GM12878 (cell line): ENCODE results near the gene ZFYVE19. TPM values are rescaled to one million over a fixed set of nuclear protein-coding genes. Genes with fewer than 3 reads are reported as not detected.

ENCODE experiments used
- CREB1 ChIP-seq: IDR thresholded peaks from 2 replicates; pipeline ENCODE4 v1.6.1; 2012; ENCODE audit warnings: low read depth, mild to moderate bottlenecking, inconsistent platforms
- NFIC ChIP-seq: IDR thresholded peaks from 2 replicates; pipeline ENCODE4 v1.6.1; 2012; ENCODE audit warnings: low read depth, mild to moderate bottlenecking, inconsistent platforms, low read length, moderate library complexity
- SPI1 ChIP-seq: IDR thresholded peaks from 2 replicates; pipeline ENCODE4 v1.6.1; 2011; ENCODE audit warnings: low read depth, mild to moderate bottlenecking, low read length, moderate library complexity, borderline replicate concordance; ENCODE audit not compliant: insufficient read depth
- polyA plus RNA-seq, 11 experiments: library from polyadenylated mRNA; depleted of rRNA in 4 of 11; unstranded in 6 of 11; stranded (reverse) in 5 of 11; fragments of >200 nt; fragmentation: Nextera tagmentation in 4 of 11; fragmentation: Illumina TruSeq in 1 of 11; extraction: Ambion mirVana in 4 of 11; extraction: Trizol in 1 of 11; gene quantifications; 1 replicate in 1 of 11; 2 replicates in 10 of 11; pipeline versions ENCODE4 v1.2.1 to v1.2.3, GENCODE V29; 2011 to 2016; ENCODE audit warnings: inconsistent platforms in 2 of 11, missing spikeins in 2 of 11, low read depth in 1 of 11
- total RNA-seq, 4 experiments: library from RNA; depleted of rRNA in 3 of 4; stranded (reverse); fragments of >200 nt in 3 of 4; fragmentation: Illumina TruSeq in 1 of 4; extraction: Trizol in 1 of 4; gene quantifications; 2 replicates each; pipeline versions ENCODE4 v1.2.1 to v1.2.3, GENCODE V29; 2013 to 2021
- TF ChIP-seq, protein P1 (sequence below): fragments of 450-650 bp; formaldehyde crosslinking; IDR thresholded peaks from 2 replicates; pipeline ENCODE4 v1.4.0; 2022; ENCODE audit warnings: mild to moderate bottlenecking, moderate library complexity
- TF ChIP-seq, protein P2 (sequence below): IDR thresholded peaks from 2 replicates; pipeline ENCODE4 v1.6.1; 2012; ENCODE audit warnings: mild to moderate bottlenecking, low read depth, low read length
- TF ChIP-seq, protein P3 (sequence below): fragments of 450-650 bp; IDR thresholded peaks from 2 replicates; pipeline ENCODE4 v1.6.1; 2014; ENCODE audit warnings: mild to moderate bottlenecking
- TF ChIP-seq, protein P4 (sequence below): fragments of 450-650 bp; IDR thresholded peaks from 2 replicates; pipeline ENCODE4 v1.6.1; 2017; ENCODE audit warnings: mild to moderate bottlenecking, moderate library complexity

The ZFYVE19 gene
- total and polyA plus RNA-seq, 10 of the 15 experiments (the other 5 are each of a cell fraction or from before 2014, with no cell fraction given), result 1.7 to 36.3 (median 17.0) TPM

DNA sequence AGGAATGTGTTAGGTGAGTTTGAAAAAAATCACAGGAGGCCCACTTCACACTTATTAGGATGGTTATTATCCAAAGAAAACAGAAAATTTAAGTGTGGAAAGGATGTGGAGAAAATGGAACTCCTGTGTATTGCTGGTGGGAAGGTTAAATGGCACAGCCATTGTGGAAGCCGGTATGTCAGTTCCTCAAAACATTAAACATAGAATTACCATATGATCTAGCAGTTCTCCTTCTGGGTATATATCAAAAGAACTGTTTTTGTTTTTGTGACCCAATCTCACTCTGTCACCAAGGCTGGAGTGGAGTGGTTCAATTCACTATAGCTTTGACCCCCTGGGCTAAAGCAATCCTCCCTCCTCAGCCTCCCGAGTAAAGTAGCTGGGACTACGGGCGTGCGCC is 10.4 kb upstream of the ZFYVE19 start (continued):
- TF ChIP-seq, protein P1, sequence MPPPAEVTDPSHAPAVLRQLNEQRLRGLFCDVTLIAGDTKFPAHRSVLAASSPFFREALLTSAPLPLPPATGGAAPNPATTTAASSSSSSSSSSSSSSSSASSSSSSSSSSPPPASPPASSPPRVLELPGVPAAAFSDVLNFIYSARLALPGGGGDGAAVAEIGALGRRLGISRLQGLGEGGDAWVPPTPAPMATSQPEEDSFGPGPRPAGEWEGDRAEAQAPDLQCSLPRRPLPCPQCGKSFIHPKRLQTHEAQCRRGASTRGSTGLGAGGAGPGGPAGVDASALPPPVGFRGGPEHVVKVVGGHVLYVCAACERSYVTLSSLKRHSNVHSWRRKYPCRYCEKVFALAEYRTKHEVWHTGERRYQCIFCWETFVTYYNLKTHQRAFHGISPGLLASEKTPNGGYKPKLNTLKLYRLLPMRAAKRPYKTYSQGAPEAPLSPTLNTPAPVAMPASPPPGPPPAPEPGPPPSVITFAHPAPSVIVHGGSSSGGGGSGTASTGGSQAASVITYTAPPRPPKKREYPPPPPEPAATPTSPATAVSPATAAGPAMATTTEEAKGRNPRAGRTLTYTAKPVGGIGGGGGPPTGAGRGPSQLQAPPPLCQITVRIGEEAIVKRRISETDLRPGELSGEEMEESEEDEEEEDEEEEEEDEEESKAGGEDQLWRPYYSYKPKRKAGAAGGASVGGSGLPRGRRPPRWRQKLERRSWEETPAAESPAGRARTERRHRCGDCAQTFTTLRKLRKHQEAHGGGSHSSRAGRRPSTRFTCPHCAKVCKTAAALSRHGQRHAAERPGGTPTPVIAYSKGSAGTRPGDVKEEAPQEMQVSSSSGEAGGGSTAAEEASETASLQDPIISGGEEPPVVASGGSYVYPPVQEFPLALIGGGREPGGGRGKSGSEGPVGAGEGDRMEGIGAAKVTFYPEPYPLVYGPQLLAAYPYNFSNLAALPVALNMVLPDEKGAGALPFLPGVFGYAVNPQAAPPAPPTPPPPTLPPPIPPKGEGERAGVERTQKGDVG (CRISPR knock-in tag), result no peak
- TF ChIP-seq CREB1 (no peak), NFIC (no peak), SPI1 (no peak)
- TF ChIP-seq, protein P2, sequence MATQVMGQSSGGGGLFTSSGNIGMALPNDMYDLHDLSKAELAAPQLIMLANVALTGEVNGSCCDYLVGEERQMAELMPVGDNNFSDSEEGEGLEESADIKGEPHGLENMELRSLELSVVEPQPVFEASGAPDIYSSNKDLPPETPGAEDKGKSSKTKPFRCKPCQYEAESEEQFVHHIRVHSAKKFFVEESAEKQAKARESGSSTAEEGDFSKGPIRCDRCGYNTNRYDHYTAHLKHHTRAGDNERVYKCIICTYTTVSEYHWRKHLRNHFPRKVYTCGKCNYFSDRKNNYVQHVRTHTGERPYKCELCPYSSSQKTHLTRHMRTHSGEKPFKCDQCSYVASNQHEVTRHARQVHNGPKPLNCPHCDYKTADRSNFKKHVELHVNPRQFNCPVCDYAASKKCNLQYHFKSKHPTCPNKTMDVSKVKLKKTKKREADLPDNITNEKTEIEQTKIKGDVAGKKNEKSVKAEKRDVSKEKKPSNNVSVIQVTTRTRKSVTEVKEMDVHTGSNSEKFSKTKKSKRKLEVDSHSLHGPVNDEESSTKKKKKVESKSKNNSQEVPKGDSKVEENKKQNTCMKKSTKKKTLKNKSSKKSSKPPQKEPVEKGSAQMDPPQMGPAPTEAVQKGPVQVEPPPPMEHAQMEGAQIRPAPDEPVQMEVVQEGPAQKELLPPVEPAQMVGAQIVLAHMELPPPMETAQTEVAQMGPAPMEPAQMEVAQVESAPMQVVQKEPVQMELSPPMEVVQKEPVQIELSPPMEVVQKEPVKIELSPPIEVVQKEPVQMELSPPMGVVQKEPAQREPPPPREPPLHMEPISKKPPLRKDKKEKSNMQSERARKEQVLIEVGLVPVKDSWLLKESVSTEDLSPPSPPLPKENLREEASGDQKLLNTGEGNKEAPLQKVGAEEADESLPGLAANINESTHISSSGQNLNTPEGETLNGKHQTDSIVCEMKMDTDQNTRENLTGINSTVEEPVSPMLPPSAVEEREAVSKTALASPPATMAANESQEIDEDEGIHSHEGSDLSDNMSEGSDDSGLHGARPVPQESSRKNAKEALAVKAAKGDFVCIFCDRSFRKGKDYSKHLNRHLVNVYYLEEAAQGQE, result no peak
- TF ChIP-seq, protein P3, sequence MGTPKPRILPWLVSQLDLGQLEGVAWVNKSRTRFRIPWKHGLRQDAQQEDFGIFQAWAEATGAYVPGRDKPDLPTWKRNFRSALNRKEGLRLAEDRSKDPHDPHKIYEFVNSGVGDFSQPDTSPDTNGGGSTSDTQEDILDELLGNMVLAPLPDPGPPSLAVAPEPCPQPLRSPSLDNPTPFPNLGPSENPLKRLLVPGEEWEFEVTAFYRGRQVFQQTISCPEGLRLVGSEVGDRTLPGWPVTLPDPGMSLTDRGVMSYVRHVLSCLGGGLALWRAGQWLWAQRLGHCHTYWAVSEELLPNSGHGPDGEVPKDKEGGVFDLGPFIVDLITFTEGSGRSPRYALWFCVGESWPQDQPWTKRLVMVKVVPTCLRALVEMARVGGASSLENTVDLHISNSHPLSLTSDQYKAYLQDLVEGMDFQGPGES, result no peak
- TF ChIP-seq, protein P4, sequence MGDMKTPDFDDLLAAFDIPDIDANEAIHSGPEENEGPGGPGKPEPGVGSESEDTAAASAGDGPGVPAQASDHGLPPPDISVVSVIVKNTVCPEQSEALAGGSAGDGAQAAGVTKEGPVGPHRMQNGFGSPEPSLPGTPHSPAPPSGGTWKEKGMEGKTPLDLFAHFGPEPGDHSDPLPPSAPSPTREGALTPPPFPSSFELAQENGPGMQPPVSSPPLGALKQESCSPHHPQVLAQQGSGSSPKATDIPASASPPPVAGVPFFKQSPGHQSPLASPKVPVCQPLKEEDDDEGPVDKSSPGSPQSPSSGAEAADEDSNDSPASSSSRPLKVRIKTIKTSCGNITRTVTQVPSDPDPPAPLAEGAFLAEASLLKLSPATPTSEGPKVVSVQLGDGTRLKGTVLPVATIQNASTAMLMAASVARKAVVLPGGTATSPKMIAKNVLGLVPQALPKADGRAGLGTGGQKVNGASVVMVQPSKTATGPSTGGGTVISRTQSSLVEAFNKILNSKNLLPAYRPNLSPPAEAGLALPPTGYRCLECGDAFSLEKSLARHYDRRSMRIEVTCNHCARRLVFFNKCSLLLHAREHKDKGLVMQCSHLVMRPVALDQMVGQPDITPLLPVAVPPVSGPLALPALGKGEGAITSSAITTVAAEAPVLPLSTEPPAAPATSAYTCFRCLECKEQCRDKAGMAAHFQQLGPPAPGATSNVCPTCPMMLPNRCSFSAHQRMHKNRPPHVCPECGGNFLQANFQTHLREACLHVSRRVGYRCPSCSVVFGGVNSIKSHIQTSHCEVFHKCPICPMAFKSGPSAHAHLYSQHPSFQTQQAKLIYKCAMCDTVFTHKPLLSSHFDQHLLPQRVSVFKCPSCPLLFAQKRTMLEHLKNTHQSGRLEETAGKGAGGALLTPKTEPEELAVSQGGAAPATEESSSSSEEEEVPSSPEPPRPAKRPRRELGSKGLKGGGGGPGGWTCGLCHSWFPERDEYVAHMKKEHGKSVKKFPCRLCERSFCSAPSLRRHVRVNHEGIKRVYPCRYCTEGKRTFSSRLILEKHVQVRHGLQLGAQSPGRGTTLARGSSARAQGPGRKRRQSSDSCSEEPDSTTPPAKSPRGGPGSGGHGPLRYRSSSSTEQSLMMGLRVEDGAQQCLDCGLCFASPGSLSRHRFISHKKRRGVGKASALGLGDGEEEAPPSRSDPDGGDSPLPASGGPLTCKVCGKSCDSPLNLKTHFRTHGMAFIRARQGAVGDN, result no peak
